GM19463 (cell line): ENCODE results near the gene CENPQ.
A peak's percentile ranks its signal among the peaks of the same experiment; 100 is the strongest.

ENCODE experiments used
- ATAC-seq: cut with Tn5 transposase; IDR thresholded peaks from one replicate; pipeline ENCODE4 v1.9.1; 2021; ENCODE audit warnings: mild to moderate bottlenecking, moderate library complexity; ENCODE audit not compliant: unreplicated experiment

Gene CENPQ

DNA sequence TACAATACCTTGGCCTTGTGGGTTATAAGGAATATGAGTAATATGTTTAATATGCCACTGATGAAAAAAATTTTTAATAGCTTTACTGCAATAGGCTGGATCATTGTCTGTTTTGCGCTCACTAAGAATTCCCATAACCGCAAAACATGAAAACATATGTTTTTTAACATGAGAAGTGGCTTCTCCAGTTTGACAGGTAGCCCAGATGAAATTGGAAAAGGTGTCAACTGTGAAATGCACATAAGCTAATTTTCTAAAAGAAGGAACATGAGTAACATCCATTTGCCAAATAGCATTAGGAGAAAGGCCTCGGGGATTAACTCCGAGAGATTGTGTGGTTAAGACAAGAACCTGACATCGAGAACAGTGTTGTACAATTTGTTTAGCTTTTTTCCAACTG is 41.5 kb downstream of the CENPQ start:
- no peak for ATAC-seq

DNA sequence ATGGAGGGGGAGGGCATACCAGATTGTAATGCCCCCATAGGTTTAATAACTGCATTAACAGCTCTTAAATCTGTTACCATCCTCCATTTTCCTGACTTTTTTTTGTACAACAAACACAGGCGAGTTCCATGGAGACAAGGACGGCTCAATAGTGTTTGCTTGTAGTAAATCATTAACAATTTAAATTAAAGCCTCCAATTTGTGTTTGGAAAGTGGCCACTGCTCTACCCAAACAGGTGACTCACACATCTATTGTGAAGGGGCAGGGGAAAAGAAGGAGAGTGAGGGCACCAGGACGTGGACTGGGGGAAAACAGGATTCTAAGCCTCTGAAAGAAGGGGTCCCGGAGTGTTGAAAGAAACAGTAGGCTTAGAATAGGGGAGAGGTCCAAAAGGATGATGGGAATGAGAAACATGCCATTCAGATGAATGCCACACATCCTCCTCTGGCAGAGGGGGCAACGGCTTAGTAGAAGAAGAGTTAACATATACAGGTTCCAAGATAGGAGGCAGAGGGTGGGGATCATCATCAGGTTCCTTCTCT is 43.5 kb downstream of the CENPQ start:
- no peak for ATAC-seq

DNA sequence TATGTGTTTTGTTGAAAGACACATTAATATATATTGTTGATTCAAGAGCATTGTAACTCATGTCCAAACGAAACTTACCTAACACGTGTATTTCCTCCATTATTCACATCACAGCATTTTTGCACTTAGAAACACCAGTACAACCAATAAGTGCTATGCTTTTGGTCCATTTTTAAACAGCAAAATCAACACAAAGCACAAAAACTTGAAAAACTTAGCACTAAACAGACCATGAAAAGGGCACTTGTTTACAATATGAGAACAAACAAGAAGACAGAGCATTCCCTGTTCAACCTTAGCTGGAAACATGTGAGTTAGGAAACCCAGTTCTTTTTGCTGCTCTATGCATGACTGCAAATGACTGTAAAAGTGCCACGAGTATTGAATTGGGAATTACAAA is 46.2 kb downstream of the CENPQ start:
- ATAC-seq, result no peak

DNA sequence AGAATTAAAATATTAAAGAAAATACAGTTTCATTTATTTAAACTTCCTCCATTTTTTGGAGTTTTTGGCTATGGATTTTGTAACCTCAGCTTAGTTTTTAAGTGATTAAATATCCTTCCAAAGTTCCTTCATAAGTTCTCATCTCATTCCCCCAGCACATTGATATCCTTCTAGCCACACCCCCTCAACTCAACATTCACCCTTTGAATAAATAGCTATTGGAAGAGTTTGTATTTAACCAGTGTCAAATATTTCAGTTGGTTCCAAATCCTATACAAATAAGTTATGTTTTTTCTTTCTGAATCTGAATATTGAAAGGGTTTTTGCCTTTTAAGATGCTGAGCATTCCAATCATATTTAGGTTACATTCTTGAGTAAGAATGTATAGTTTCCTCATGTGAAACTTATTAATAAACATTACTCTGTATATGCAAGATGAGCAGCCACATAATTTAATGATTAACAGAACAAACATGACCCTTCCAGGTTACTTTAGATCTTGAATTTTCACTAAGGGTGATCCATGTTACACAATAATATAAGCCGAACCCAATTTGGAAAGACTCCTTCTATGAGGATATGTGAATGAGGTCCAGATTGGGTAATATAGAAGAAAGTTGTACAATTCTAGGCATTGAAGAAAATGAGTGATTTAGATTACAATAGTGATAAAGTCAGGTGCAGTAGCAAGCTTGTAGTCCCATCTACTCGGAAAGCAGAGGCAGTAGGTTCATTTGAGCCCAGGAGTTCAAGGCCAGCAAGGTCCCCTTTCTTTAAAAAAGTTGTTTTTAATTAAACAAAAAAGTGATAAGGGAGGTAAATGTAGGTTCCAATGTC is 50.2 kb downstream of the CENPQ start:
- ATAC-seq, result no peak

DNA sequence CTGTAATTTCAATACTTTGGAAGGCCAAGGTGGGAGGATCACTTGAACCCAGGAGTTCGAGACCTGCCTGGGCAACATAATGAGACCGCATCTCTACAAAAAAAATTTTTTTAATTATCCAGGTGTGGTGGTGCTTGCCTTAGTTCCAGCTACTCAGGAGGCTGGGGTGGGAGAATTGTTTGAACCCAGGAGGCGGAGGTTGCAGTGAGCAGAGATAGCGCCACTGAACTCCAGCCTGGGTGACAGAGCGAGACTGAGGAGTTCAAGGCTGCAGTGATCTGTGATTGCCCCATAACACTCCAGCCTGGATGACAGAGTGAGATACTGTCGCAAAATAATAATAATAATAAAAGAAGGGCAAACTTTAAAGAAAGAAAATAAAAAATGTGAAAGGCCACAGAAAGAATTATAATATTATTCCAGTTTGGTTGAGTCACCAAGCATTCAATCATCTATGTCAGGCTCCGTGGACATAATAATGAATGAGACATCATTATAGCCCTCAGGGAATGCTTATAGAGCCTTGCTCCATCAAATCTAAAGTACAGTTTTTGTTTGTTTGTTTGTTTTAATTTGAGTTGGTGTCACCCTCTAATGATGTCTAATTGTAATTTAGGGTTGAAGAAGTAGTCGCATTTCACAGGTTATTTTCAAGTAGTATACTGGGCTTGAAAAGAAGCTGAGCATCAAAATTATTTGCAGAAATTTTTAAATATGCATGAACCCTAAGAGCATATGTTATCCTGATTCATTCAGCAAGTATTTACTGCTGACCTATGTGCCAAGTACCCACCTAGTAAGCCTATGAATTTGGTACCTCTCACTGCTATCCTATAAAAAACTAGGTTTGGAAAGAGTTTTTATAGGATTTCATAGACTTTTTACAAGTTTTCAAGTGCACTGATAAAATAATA is 51.7 kb downstream of the CENPQ start:
- no peak for ATAC-seq

DNA sequence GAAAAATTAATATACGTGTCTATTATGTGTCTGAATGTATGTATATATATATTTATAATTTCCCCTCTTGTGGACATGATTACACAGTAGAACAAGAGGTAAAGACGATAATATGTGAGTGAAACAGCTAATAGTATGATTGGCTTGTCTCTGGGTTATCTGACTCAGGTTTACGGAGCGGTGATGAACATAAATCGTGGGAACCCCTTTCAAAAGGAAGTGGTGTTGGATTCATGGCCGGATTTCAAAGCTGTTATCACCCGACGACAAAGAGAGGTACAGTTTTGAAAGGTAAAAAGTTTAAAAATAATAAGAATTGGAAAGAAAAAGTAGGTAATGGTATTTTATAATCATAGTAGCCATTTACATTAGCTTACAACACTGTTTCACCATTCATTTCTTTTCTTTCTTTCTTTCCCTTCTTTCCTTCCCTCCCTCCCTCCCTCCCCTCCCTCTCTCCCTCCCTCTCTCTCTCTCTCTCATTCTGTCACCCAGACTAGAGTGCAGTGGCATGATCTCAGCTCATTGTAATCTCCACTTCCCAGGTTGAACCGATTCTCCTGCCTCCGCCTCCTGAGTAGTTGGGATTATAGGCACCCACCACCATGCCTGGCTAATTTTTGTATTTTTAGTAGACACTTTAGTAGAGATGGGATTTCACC is 52.4 kb downstream of the CENPQ start:
- no peak for ATAC-seq

DNA sequence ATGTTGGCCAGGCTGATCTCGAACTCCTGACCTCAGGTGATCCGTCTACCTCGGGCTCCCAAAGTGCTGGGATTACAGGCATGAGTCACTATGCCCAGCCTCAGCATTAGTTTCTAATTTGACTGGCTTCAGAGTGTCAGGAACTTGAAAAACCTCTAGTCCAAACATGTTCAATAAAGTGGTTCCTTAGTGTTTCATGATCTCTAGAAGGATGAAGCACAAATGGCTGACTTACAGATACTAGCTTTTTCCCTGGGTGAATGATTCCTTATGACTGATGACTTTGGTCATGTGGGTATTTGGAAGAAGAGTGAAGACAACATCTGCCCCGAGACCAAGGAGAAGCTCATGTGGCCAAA is 53.0 kb downstream of the CENPQ start:
- no peak for ATAC-seq

DNA sequence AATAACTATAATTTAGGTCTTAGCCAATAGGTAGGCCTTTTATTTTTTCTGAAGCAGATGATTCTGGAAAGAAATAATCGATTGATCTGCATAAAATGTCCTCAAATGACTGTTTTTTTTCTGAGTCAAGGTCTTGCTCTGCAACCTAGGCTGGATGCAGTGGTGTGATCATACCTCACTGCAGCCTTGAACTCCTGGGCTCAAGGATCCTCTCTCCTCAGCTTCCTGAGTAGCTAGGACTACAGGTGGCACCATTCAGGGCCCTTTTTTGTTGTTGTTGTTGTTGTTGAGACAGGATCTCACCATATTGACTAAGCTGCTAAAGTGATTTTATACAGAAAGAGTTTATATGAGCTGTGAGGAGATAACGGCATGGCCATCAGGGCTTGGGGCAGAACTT is 54.7 kb downstream of the CENPQ start:
- no peak for ATAC-seq

DNA sequence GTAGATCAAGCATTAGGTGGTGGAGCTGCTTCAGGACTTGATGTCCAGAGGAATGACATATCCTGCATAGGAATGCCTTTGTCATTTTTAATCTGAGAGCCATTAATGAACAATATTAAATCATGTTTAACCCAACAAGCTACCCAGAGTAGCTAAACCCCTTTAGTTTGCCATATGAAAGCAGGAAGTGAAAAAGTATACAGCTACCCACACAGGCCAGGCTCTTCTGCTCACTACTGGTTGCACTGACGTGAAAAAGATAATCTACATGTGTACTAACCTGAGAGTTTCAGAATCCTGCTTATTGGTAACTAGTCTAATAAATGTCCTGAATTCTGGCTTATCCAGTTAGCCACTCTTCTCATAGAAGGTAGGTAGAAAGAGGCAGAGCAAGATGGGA is 56.5 kb downstream of the CENPQ start:
- ATAC-seq, result peak; percentile 96

DNA sequence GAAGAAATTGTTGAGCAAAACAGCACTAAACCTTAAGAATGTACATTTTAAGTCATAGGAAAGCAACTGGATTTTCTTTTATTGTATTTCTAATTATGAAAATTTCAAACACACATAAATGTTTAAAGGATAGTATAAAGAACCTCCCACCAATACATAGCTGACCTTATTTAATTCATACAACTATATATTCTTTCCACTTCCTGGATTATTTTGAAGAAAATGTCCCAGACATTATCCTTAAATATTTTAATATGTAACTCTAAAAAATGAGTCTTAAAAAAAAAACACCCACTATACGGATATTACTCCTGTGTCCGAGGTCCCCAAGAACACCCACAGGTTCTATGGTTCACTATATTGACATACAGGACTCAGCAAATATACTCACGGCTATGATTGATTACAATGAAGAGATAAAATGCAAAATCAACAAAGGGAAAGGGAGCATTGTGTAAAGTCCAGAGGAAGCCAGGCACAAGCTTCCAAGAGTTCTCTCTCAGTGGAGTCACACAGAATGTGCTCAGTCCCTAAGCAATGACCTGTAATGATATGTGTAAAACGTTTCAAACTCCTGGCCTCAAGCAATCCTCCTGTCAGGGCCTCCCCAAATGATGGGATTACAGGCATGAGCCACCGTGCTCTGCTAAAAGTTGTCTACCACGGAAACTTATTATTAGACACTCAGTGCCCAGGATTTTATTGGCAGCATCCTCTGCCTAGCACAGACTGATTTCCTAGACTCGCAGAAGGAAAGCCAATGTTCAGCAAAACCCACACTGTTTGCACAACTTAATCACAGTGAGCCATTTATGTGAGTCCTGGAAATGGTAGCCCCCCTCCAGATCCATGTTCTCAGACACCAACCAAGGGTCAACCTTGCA is 59.8 kb downstream of the CENPQ start:
- no peak for ATAC-seq

DNA sequence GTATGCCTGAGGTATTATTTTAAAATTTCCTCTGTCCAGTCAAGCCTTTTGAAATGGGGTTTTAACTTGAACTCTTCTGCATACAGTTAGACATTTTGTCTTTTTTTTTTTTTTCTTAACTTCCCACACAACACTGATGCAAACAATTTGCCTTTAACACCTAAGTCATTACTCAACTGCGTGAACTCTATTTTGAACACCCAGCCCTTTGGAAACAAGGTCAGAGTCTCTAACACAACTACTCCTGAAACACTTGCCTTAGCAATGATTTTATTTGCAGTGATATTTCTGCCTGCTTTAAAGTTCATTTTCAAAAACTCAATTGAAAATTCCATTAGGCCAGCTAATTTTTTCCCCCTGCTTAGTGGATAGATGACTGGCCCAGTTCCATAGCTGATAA is 60.7 kb downstream of the CENPQ start:
- ATAC-seq, result no peak

DNA sequence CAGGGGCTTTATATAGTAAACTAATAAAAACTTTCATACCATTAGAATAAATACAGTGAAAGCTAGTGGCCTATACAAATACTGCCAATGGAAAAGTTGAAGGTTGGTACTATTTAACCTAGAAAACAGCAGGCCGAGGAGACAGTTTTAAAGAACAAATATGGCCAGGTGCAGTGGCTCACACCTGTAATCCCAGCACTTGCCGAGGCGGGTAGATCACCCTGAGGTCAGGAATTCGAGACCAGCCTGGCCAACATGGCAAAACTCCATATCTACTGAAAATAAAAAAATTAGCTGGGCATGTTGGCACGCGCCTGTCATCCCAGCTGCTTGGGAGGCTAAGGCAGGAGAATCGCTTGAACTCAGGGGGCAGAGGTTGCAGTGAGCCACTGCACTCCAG is 61.4 kb downstream of the CENPQ start:
- ATAC-seq, result no peak

DNA sequence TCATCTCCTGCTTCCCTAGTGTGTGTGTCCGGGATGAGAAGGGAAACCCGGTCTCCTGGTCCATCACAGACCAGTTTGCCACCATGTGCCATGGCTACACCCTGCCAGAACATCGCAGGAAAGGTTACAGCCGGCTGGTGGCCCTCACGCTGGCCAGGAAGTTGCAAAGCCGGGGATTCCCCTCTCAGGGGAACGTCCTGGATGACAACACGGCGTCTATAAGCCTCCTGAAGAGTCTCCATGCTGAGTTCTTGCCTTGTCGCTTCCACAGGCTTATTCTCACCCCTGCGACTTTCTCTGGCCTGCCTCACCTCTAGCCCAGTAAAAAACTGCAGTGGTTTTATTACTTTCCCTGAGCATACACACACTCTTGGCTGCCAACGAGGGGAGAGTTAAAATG is 63.4 kb downstream of the CENPQ start:
- no peak for ATAC-seq

DNA sequence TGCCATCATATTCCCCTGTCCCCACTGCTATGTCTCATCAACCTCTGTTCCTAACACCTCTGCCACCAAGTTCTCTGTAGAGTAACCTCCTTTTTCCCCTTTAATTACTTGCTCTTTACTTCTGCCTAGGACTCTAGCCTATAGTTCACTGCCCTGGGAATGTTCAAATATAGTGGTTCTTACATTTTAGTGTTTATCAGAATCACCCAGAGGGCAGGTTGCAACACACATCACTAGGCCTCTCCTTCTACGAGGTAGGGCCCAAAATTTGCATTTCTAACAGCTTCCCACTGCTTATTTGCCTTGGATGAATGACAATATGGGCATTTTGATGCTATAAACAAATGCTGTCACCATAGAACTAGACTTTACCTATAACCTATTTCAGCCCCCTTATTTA is 64.2 kb downstream of the CENPQ start:
- ATAC-seq, result no peak

DNA sequence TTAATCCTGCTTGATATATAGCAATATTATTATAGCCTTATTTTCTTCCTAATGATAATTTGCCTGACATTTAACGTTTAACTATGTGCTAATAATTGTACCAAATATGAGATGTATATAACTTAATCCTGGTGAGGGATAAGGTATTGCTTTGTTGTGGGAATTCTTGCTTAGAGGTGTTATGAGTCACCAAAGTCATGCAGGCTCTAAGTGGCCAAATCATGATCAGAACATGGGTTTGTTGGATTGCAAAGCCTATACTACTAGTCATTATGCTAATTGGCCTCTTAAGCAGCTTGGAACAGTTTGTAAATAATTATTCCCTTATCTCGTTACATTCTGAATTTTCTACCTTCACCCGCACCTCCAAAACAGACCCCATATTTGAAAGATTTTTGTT is 65.4 kb downstream of the CENPQ start:
- no peak for ATAC-seq

DNA sequence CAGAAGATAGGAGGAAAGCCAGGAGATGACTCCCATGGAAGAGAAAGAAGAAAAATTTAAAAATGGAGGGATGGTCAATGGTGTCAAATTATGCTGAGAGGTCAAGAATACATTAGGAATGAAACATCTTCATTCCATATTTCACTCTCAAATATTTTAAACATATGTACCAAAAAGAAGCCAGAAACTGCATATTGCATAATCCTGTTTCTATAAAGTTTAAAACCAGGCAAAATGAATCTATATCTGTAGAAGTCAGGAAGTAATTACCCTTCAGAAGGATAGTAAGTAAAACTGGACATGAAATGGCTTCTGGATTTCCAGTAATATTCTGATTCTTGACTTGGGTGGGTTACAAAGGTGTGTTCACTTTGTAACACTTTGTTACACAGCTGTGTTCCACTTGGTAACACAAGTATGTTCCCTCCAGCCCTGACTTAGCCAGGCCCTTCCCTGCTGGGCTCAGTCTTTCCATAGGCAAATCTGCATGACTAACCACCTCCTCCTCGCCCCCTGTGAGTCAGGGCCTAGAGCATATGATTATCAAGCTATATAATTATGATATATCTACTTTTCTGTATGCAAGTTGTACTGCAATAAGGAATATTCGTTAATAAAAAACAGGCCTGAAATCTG is 67.1 kb downstream of the CENPQ start:
- no peak for ATAC-seq

DNA sequence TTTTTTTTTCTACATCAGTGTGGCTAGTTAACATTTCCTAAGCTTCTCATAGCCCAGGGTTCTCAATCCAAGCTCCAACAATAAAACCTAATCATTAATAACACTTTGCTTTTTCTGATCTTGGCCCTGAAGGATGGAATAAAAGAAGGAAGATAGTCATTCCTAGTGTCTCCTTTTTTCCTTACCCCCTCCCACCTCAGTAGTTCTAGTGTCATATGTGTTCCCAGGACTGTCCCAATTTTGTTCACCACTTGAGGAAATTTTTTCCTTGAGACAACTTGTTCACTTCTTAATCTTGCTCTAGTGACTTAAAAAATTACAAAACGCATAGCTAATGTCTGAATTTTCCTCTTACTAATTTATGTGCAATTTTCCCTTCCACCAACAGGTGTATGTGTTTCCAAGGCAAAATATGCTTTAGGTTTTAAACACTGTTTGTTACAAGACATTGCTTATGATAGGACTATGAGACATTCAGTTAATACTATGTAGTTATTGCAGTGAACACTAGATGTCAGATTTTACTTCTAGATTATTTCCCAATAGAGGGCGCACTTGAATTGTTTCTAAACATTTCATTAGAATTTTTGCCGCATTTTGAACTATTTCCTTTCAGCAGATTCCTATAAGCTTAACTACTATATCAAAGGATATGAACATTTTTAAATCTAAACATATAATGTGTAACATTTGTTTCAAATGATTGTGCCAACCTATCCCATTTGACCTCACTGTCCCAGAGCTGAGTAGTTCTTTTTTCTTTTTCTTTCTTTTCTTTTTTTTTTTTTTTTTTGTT is 68.8 kb downstream of the CENPQ start:
- peak; percentile 88 for ATAC-seq

DNA sequence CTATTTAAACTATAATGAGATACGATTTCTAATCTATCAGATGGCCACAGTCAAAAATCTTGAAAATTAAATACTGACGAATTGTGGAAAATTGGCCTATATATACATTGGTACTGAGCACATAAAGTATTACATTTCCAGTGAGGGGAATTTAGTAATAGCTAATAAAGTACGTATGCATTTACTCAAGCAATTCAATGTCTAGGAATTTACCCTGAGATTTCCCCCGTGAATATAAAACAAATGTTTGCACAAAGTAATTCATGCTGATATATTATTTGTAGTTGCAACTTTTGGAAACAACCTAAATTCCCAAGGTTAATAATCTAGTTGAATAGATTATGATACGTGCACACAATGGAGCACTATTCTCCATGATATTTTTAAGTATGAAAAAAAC is 72.6 kb downstream of the CENPQ start:
- no peak for ATAC-seq

DNA sequence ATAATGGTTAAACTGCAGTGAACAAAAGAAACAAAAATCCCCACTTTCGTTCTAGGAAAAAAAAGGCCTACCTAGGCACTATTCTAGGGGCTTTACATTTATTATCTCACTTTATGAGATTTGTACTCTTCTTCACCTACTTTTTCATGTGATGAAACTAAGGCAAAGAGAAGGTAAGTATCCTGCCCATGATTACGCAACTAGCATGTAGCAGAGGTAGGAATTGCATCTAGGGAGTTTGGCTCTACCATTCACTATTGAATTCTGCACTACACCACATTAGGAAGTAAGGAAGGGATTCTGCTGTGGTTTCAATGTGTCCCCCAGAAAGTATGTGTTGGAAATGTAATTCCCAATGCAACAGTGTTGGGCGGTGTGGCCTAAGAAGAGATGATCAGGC is 75.9 kb downstream of the CENPQ start:
- ATAC-seq, result no peak
